Psoas muscle (tissue), 8 donors: ENCODE data around the gene COMMD9. TPM values are rescaled to one million over a fixed set of nuclear protein-coding genes. Genes with fewer than 3 reads are reported as not detected.
A peak's percentile ranks its signal among the peaks of the same experiment; 100 is the strongest.

ENCODE experiments used
- ATAC-seq, 4 donors: fragments of 200-7000 bp; cut with Tn5 transposase; one replicate each; pipeline ENCODE4 v1.9.1; 2020; ENCODE audit warnings: moderate library complexity in 3 of 4, mild to moderate bottlenecking in 2 of 4
- DNase-seq, 2 donors: peaks; one replicate each; pipeline ENCODE4 v3.0.0-alpha.2; 2020
- H3K27ac ChIP-seq: fragments of 200-600 bp; one replicate; pipeline ENCODE4 v1.8.0; 2022
- H3K27me3 ChIP-seq, 3 donors: fragments of 200-600 bp in 1 of 3; one replicate each; pipeline versions ENCODE4 v1.6.1 to v1.8.0; 2013 to 2022; ENCODE audit warnings: low read length in 2 of 3, mild to moderate bottlenecking in 2 of 3, moderate library complexity in 1 of 3; ENCODE audit not compliant: insufficient read depth in 3 of 3
- H3K36me3 ChIP-seq, 2 donors: fragments of 200-600 bp in 1 of 2; one replicate each; pipeline versions ENCODE4 v1.6.1 to v1.8.0; 2013 to 2022; ENCODE audit warnings: low read depth in 1 of 2, mild to moderate bottlenecking in 1 of 2, moderate library complexity in 1 of 2; ENCODE audit not compliant: insufficient read depth in 1 of 2
- H3K4me1 ChIP-seq: fragments of 200-600 bp; one replicate; pipeline ENCODE4 v1.8.0; 2022
- H3K4me3 ChIP-seq: fragments of 200-600 bp; one replicate; pipeline ENCODE4 v1.8.0; 2022; ENCODE audit warnings: mild to moderate bottlenecking
- H3K9me3 ChIP-seq: fragments of 200-600 bp; one replicate; pipeline ENCODE4 v1.8.0; 2022
- CTCF ChIP-seq: fragments of 200-600 bp; IDR thresholded peaks from one replicate; pipeline ENCODE4 v1.8.0; 2022; ENCODE audit warnings: antibody characterized with exemption
- WGBS, 3 donors: extraction: QIAGEN DNeasy Blood & Tissue Kit; methylation state at CpG; one replicate each; pipeline versions ENCODE4 v1.1.6 to v1.1.7; 2013; 5-methylcytosine and 5-hydroxymethylcytosine counted together
- intact Hi-C, 2 donors: fragments of 100-400 bp; cut with DNase I; formaldehyde crosslinking; loops; one replicate each; pipeline versions ENCODE4 v1.11.0 to v1.14.2; 2022
- polyA plus RNA-seq, 3 donors: library from polyadenylated mRNA; stranded (reverse); fragments of 200-250 nt; gene quantifications; one replicate each; pipeline ENCODE4 v1.2.3, GENCODE V29; 2013
- total RNA-seq, 4 donors: library from RNA; stranded (reverse); fragmentation: NEBNext Ultra II Directional in 2 of 4; extraction: Animal tissue kit (Norgen Biotek cat#: 25700) in 2 of 4; gene quantifications; one replicate each; pipeline versions ENCODE4 v1.2.1 to v1.2.4, GENCODE V29; 2021 to 2023
- donor health status: healthy with polysubstance abuse.
- donor health status: DM: no; HTN: no; CAD: no; lungs with moderate emphysema.
- donor health status: Bipolar disorder and iron deficiency.
- donor health status: healthy.
- donor health status: DM: yes; HTN: yes; CAD: no.
- donor health status: DM: no; HTN: no; CAD: no.
- donor health status: DM: no; HTN: no; CAD: no.
- donor health status: DM: yes; HTN: yes; CAD: no.

Gene COMMD9
- total and polyA plus RNA-seq, 7 donors = 52.1 to 79.6 (median 65.8) TPM

DNA sequence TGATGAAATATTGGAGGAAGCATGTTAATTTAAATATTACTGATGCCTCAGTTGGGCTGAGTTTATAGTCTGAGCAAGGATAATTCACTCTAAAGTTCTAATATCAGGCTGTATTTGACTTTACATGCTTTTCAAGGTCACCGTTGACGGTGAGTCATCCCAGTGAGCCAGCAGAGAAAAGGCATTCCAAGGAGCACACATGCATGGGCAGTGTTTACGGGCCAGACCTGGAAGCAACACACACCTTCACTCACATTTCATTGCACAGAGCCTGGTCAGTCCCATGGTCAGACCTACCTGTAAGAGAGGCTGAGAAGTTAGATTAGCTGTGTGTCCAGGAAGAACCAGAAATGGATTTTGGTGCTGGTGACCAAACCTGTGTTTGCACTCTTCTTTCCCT lies 53.5 kb downstream of the COMMD9 start:
- no peak for ATAC-seq
- 69 to 87% (median 82%) methylated on average over 3 of the region's 3 CpGs for whole genome bisulfite sequencing, 3 donors
- H3K4me1 ChIP-seq = no peaks in the 10 kb centered on the region

GRCh38 chr11:36234825-36235224 lies 54.4 kb downstream of the COMMD9 start:
- WGBS, 3 donors = 97 to 98% (median 98%) methylated on average over 2 of the region's 2 CpGs
- ATAC-seq = no peak
- no peak overlapping the region for H3K4me3 ChIP-seq

More for the DNA sequence above, 53.5 kb downstream of the COMMD9 start:
- intact Hi-C loops = no loop called here
- H3K27me3 ChIP-seq = no peaks in the 10 kb centered on the region
- no peak for TF ChIP-seq CTCF
- no peak overlapping the region for H3K4me3 ChIP-seq
- no peaks in the 10 kb centered on the region for H3K9me3 ChIP-seq
- H3K36me3 ChIP-seq = no peaks in the 10 kb centered on the region
- H3K27ac ChIP-seq = no peak overlapping the region
- no peak for DNase-seq

DNA sequence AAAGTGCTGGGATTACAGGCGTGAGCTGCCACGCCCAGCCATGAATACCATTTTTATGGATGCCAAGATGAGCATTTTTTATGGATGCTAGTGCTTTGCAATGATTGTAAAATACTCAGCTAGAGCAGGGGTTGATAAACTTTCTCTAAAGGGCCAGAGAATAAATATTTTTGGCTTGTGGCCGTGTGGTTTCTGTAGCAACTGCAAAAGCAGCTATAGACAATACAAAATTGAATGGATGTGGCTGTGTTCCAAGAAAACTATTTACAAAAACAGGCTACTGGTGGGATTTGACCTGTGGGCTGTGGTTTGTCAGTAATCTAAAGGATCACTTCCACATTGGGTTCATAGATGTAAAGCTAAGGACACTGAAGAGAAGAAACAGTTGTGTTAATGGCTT lies 56.0 kb downstream of the COMMD9 start:
- H3K9me3 ChIP-seq = no peaks in the 10 kb centered on the region
- no peaks in the 10 kb centered on the region for H3K27me3 ChIP-seq
- no peaks in the 10 kb centered on the region for H3K36me3 ChIP-seq
- peaks cover 5% of the 10 kb centered on the region for H3K4me1 ChIP-seq
- H3K27ac ChIP-seq = no peak overlapping the region
- 54 to 70% (median 59%) methylated on average over 3 of the region's 3 CpGs for WGBS, 3 donors
- ATAC-seq (no peak), DNase-seq (no peak)
- no peak for TF ChIP-seq CTCF
- intact Hi-C loops = no loop called here
- no peak overlapping the region for H3K4me3 ChIP-seq

More at GRCh38 chr11:36234825-36235224, 54.4 kb downstream of the COMMD9 start:
- Histone ChIP-seq H3K27ac (no peak overlapping the region), H3K4me1 (no peaks in the 10 kb centered on the region), H3K9me3 (no peaks in the 10 kb centered on the region), H3K36me3 (no peaks in the 10 kb centered on the region), H3K27me3 (no peaks in the 10 kb centered on the region)
- intact Hi-C loops = no loop called here
- no peak for DNase-seq
- TF ChIP-seq CTCF = no peak

- no peak for TF ChIP-seq CTCF
- ATAC-seq (peak in 2 of 4 donors; percentile 47 to 54), DNase-seq (no peak)
- H3K27ac ChIP-seq = no peak overlapping the region
- H3K27me3 ChIP-seq = no peaks in the 10 kb centered on the region
- intact Hi-C loops = no loop called here
- peaks cover 5% of the 10 kb centered on the region for H3K4me1 ChIP-seq
- H3K36me3 ChIP-seq = peaks cover 0 to 5% of the 10 kb centered on the region in 2 donors
- H3K4me3 ChIP-seq = no peak overlapping the region
- H3K9me3 ChIP-seq = no peaks in the 10 kb centered on the region
- WGBS, 3 donors = 72 to 77% (median 73%) methylated on average over 11 of the region's 11 CpGs
These were observed 58.2 kb downstream of the COMMD9 start for GRCh38 chr11:36230779-36231699.
